ENCODE results near the gene TMEM52. TPM values are rescaled to one million over a fixed set of nuclear protein-coding genes. Genes with fewer than 3 reads are reported as not detected.
A peak's percentile ranks its signal among the peaks of the same experiment; 100 is the strongest.

Gene TMEM52
- total and polyA plus RNA-seq, 9 of the 15 experiments (the other 6 are each of a cell fraction or from before 2014, with no cell fraction given): 0.37 to 22.5 (median 6.8) TPM

GRCh38 chr1:1907098-1907736 lies 11.9 kb downstream of the TMEM52 start (continued):
- TF ChIP-seq MGA (IDR thresholded peaks at IDR 0.05) (peak; percentile 89), PHB (CRISPR knock-in tag; IDR thresholded peaks at IDR 0.05) (0 out of 2 replicates have a peak, but pooled peaks have one; percentile 66), NR4A1 (CRISPR knock-in tag; IDR thresholded peaks at IDR 0.05) (no peak), NR4A1 (tag; IDR thresholded peaks at IDR 0.05) (no peak), XRCC3 (IDR thresholded peaks at IDR 0.05) (no peak), CTBP1 (IDR thresholded peaks at IDR 0.05; ENCODE audit: borderline replicate concordance) (peak; percentile 46; the same call in 1 of the 2 replicates), BRF1 (IDR thresholded peaks at IDR 0.05; ENCODE audit: borderline replicate concordance, extremely low read depth, insufficient read length) (no peak), FOXK2 (conservative IDR thresholded peaks at IDR 0.05 in 1 of 2, IDR thresholded peaks at IDR 0.05 in 1 of 2; ENCODE audit: low read depth in 2 of 2) (no peak), RBM22 (IDR thresholded peaks at IDR 0.05; ENCODE audit: low read depth, low read length, poor library complexity, severe bottlenecking) (no peak), E2F8 (IDR thresholded peaks at IDR 0.05; ENCODE audit: low read depth, partially characterized antibody) (no peak), ATF4 (CRISPR knock-in tag; IDR thresholded peaks at IDR 0.05) (peak; percentile 89), ZC3H4 (CRISPR knock-in tag; IDR thresholded peaks at IDR 0.05; ENCODE audit: borderline replicate concordance) (no peak)

All from K562 (cell line).